ENCODE data around the gene HELZ2.

Gene HELZ2

GRCh38 chr20:63574156-63574828 is at the start of gene HELZ2:
TSS of gene HELZ2 (minus strand) at chr20:63574239. CDS start at chr20:63572385, 1,854 bp downstream.
- H3K36me3 ChIP-seq (ENCODE audit: control insufficient read depth in 2 of 2, insufficient read depth in 2 of 2, low read length in 2 of 2) = no peaks in the 10 kb centered on the region
- H3K4me3 ChIP-seq (ENCODE audit: low read length in 2 of 2) = peak within 1 kb of the TSS; percentile 85 to 89
- H3K27ac ChIP-seq (ENCODE audit: low read depth in 2 of 2, low read length in 2 of 2) = peak within 1 kb of the TSS; percentile 65 to 74
- H3K9me3 ChIP-seq (ENCODE audit: control insufficient read depth in 2 of 2, low read length in 2 of 2) = no peaks in the 10 kb centered on the region
- peaks cover 6 to 10% of the 10 kb centered on the region in 2 donors for H3K4me1 ChIP-seq (ENCODE audit: control insufficient read depth in 2 of 2, insufficient read depth in 2 of 2, low read length in 2 of 2)
- peaks cover 2 to 10% of the 10 kb centered on the region in 2 donors for H3K27me3 ChIP-seq (ENCODE audit: control insufficient read depth in 2 of 2, insufficient read depth in 2 of 2, low read length in 2 of 2)
- H3K9ac ChIP-seq (ENCODE audit: low read depth in 1 of 2, low read length in 2 of 2) = peak within 1 kb of the TSS; percentile 86 to 98

GRCh38 chr20:63622732-63623131 is 48.7 kb upstream of the HELZ2 start:
- H3K9ac ChIP-seq (ENCODE audit: low read depth in 1 of 2, low read length in 2 of 2) = no peak overlapping the region
- peaks cover 0 to 6% of the 10 kb centered on the region in 2 donors for H3K4me1 ChIP-seq (ENCODE audit: control insufficient read depth in 2 of 2, insufficient read depth in 2 of 2, low read length in 2 of 2)
- H3K4me3 ChIP-seq (ENCODE audit: low read length in 2 of 2) = no peak overlapping the region
- H3K36me3 ChIP-seq (ENCODE audit: control insufficient read depth in 2 of 2, insufficient read depth in 2 of 2, low read length in 2 of 2) = peaks cover 18% of the 10 kb centered on the region in 2 donors
- no peak overlapping the region for H3K27ac ChIP-seq (ENCODE audit: low read depth in 2 of 2, low read length in 2 of 2)
- H3K9me3 ChIP-seq (ENCODE audit: control insufficient read depth in 2 of 2, low read length in 2 of 2) = no peaks in the 10 kb centered on the region
- H3K27me3 ChIP-seq (ENCODE audit: control insufficient read depth in 2 of 2, insufficient read depth in 2 of 2, low read length in 2 of 2) = no peaks in the 10 kb centered on the region

GRCh38 chr20:63622096-63622495 is 48.1 kb upstream of the HELZ2 start:
- Histone ChIP-seq H3K36me3 (ENCODE audit: control insufficient read depth in 2 of 2, insufficient read depth in 2 of 2, low read length in 2 of 2) (peaks cover 19 to 21% of the 10 kb centered on the region in 2 donors), H3K4me3 (ENCODE audit: low read length in 2 of 2) (no peak overlapping the region), H3K9ac (ENCODE audit: low read depth in 1 of 2, low read length in 2 of 2) (no peak overlapping the region), H3K9me3 (ENCODE audit: control insufficient read depth in 2 of 2, low read length in 2 of 2) (no peaks in the 10 kb centered on the region), H3K4me1 (ENCODE audit: control insufficient read depth in 2 of 2, insufficient read depth in 2 of 2, low read length in 2 of 2) (peaks cover 0 to 6% of the 10 kb centered on the region in 2 donors), H3K27ac (ENCODE audit: low read depth in 2 of 2, low read length in 2 of 2) (no peak overlapping the region), H3K27me3 (ENCODE audit: control insufficient read depth in 2 of 2, insufficient read depth in 2 of 2, low read length in 2 of 2) (no peaks in the 10 kb centered on the region)

- Histone ChIP-seq H3K27me3 (ENCODE audit: control insufficient read depth in 2 of 2, insufficient read depth in 2 of 2, low read length in 2 of 2) (no peaks in the 10 kb centered on the region), H3K9ac (ENCODE audit: low read depth in 1 of 2, low read length in 2 of 2) (no peak overlapping the region), H3K36me3 (ENCODE audit: control insufficient read depth in 2 of 2, insufficient read depth in 2 of 2, low read length in 2 of 2) (peaks cover 23 to 27% of the 10 kb centered on the region in 2 donors), H3K4me3 (ENCODE audit: low read length in 2 of 2) (no peak overlapping the region), H3K9me3 (ENCODE audit: control insufficient read depth in 2 of 2, low read length in 2 of 2) (no peaks in the 10 kb centered on the region), H3K4me1 (ENCODE audit: control insufficient read depth in 2 of 2, insufficient read depth in 2 of 2, low read length in 2 of 2) (peaks cover 0 to 5% of the 10 kb centered on the region in 2 donors), H3K27ac (ENCODE audit: low read depth in 2 of 2, low read length in 2 of 2) (no peak overlapping the region)
Measured at GRCh38 chr20:63620991-63621390, 47.0 kb upstream of the HELZ2 start.

GRCh38 chr20:63619505-63619904 is 45.5 kb upstream of the HELZ2 start:
- no peak overlapping the region for H3K27ac ChIP-seq (ENCODE audit: low read depth in 2 of 2, low read length in 2 of 2)
- no peaks in the 10 kb centered on the region for H3K4me1 ChIP-seq (ENCODE audit: control insufficient read depth in 2 of 2, insufficient read depth in 2 of 2, low read length in 2 of 2)
- no peak overlapping the region for H3K9ac ChIP-seq (ENCODE audit: low read depth in 1 of 2, low read length in 2 of 2)
- no peaks in the 10 kb centered on the region for H3K27me3 ChIP-seq (ENCODE audit: control insufficient read depth in 2 of 2, insufficient read depth in 2 of 2, low read length in 2 of 2)
- peaks cover 23 to 27% of the 10 kb centered on the region in 2 donors for H3K36me3 ChIP-seq (ENCODE audit: control insufficient read depth in 2 of 2, insufficient read depth in 2 of 2, low read length in 2 of 2)
- no peak overlapping the region for H3K4me3 ChIP-seq (ENCODE audit: low read length in 2 of 2)
- no peaks in the 10 kb centered on the region for H3K9me3 ChIP-seq (ENCODE audit: control insufficient read depth in 2 of 2, low read length in 2 of 2)

GRCh38 chr20:63619086-63619485 is 45.0 kb upstream of the HELZ2 start:
- H3K4me1 ChIP-seq (ENCODE audit: control insufficient read depth in 2 of 2, insufficient read depth in 2 of 2, low read length in 2 of 2) = no peaks in the 10 kb centered on the region
- no peak overlapping the region for H3K9ac ChIP-seq (ENCODE audit: low read depth in 1 of 2, low read length in 2 of 2)
- no peak overlapping the region for H3K4me3 ChIP-seq (ENCODE audit: low read length in 2 of 2)
- H3K27ac ChIP-seq (ENCODE audit: low read depth in 2 of 2, low read length in 2 of 2) = no peak overlapping the region
- H3K9me3 ChIP-seq (ENCODE audit: control insufficient read depth in 2 of 2, low read length in 2 of 2) = no peaks in the 10 kb centered on the region
- peaks cover 23 to 27% of the 10 kb centered on the region in 2 donors for H3K36me3 ChIP-seq (ENCODE audit: control insufficient read depth in 2 of 2, insufficient read depth in 2 of 2, low read length in 2 of 2)
- no peaks in the 10 kb centered on the region for H3K27me3 ChIP-seq (ENCODE audit: control insufficient read depth in 2 of 2, insufficient read depth in 2 of 2, low read length in 2 of 2)

GRCh38 chr20:63618291-63618980 is 44.4 kb upstream of the HELZ2 start:
- Histone ChIP-seq H3K4me1 (ENCODE audit: control insufficient read depth in 2 of 2, insufficient read depth in 2 of 2, low read length in 2 of 2) (no peaks in the 10 kb centered on the region), H3K9ac (ENCODE audit: low read depth in 1 of 2, low read length in 2 of 2) (no peak overlapping the region), H3K36me3 (ENCODE audit: control insufficient read depth in 2 of 2, insufficient read depth in 2 of 2, low read length in 2 of 2) (peaks cover 23 to 27% of the 10 kb centered on the region in 2 donors), H3K27me3 (ENCODE audit: control insufficient read depth in 2 of 2, insufficient read depth in 2 of 2, low read length in 2 of 2) (no peaks in the 10 kb centered on the region), H3K9me3 (ENCODE audit: control insufficient read depth in 2 of 2, low read length in 2 of 2) (no peaks in the 10 kb centered on the region), H3K27ac (ENCODE audit: low read depth in 2 of 2, low read length in 2 of 2) (no peak overlapping the region), H3K4me3 (ENCODE audit: low read length in 2 of 2) (no peak overlapping the region)

- Histone ChIP-seq H3K36me3 (ENCODE audit: control insufficient read depth in 2 of 2, insufficient read depth in 2 of 2, low read length in 2 of 2) (peaks cover 23 to 27% of the 10 kb centered on the region in 2 donors), H3K9me3 (ENCODE audit: control insufficient read depth in 2 of 2, low read length in 2 of 2) (no peaks in the 10 kb centered on the region), H3K27ac (ENCODE audit: low read depth in 2 of 2, low read length in 2 of 2) (no peak overlapping the region), H3K9ac (ENCODE audit: low read depth in 1 of 2, low read length in 2 of 2) (no peak overlapping the region), H3K4me1 (ENCODE audit: control insufficient read depth in 2 of 2, insufficient read depth in 2 of 2, low read length in 2 of 2) (no peaks in the 10 kb centered on the region), H3K4me3 (ENCODE audit: low read length in 2 of 2) (no peak overlapping the region), H3K27me3 (ENCODE audit: control insufficient read depth in 2 of 2, insufficient read depth in 2 of 2, low read length in 2 of 2) (no peaks in the 10 kb centered on the region)
Measured at GRCh38 chr20:63617876-63618265, 43.8 kb upstream of the HELZ2 start.

GRCh38 chr20:63617092-63617875 is 43.2 kb upstream of the HELZ2 start:
- no peak overlapping the region for H3K9ac ChIP-seq (ENCODE audit: low read depth in 1 of 2, low read length in 2 of 2)
- H3K9me3 ChIP-seq (ENCODE audit: control insufficient read depth in 2 of 2, low read length in 2 of 2) = no peaks in the 10 kb centered on the region
- H3K36me3 ChIP-seq (ENCODE audit: control insufficient read depth in 2 of 2, insufficient read depth in 2 of 2, low read length in 2 of 2) = peaks cover 23 to 27% of the 10 kb centered on the region in 2 donors
- H3K4me3 ChIP-seq (ENCODE audit: low read length in 2 of 2) = no peak overlapping the region
- no peaks in the 10 kb centered on the region for H3K27me3 ChIP-seq (ENCODE audit: control insufficient read depth in 2 of 2, insufficient read depth in 2 of 2, low read length in 2 of 2)
- H3K4me1 ChIP-seq (ENCODE audit: control insufficient read depth in 2 of 2, insufficient read depth in 2 of 2, low read length in 2 of 2) = no peaks in the 10 kb centered on the region
- no peak overlapping the region for H3K27ac ChIP-seq (ENCODE audit: low read depth in 2 of 2, low read length in 2 of 2)
